Measurements from ENCODE around the gene FGFR2.
"Not testable (repeated sequence)": the region's sequence is repeated elsewhere in the genome, so short reads cannot be mapped to it uniquely, and the experiment has no call there.

The FGFR2 gene

GRCh38 chr10:121520526-121520925 is 77.7 kb downstream of the FGFR2 start:
- not testable (repeated sequence) for DNase-seq

GRCh38 chr10:121519901-121520493 is 78.2 kb downstream of the FGFR2 start:
- DNase-seq, result no peak

- DNase-seq, result no peak
Observed at GRCh38 chr10:121519411-121519810, 78.8 kb downstream of the FGFR2 start.

- DNase-seq, result no peak
Observed at GRCh38 chr10:121518333-121518732, 79.9 kb downstream of the FGFR2 start.

GRCh38 chr10:121516093-121516865 is 82.0 kb downstream of the FGFR2 start:
- DNase-seq, result no peak

- DNase-seq, result no peak
Observed at GRCh38 chr10:121514141-121514865, 83.9 kb downstream of the FGFR2 start.

GRCh38 chr10:121511943-121512342 is 86.3 kb downstream of the FGFR2 start:
- DNase-seq, result no peak

GRCh38 chr10:121511460-121511859 is 86.8 kb downstream of the FGFR2 start:
- DNase-seq, result no peak

- DNase-seq, result peak; percentile 15
Observed at GRCh38 chr10:121510201-121510771, 88.0 kb downstream of the FGFR2 start.

GRCh38 chr10:121509796-121510195 is 88.4 kb downstream of the FGFR2 start:
- DNase-seq, result no peak

- DNase-seq, result no peak
Observed at GRCh38 chr10:121509112-121509511, 89.1 kb downstream of the FGFR2 start.

GRCh38 chr10:121503587-121504051 is 94.6 kb downstream of the FGFR2 start:
- peak; percentile 44 for DNase-seq

- DNase-seq, result no peak
Observed at GRCh38 chr10:121501796-121502195, 96.4 kb downstream of the FGFR2 start.

- peak; percentile 67 for DNase-seq
Observed at GRCh38 chr10:121500701-121501332, 97.4 kb downstream of the FGFR2 start.

GRCh38 chr10:121497513-121498470 is 100.5 kb downstream of the FGFR2 start:
- no peak for DNase-seq

GRCh38 chr10:121495719-121496118 is 102.5 kb downstream of the FGFR2 start:
- no peak for DNase-seq

- DNase-seq, result no peak
Observed at GRCh38 chr10:121494296-121494695, 103.9 kb downstream of the FGFR2 start.

GRCh38 chr10:121493521-121493920 is 104.7 kb downstream of the FGFR2 start:
- DNase-seq, result no peak

- DNase-seq, result peak; percentile 12
Observed at GRCh38 chr10:121490871-121491519, 107.2 kb downstream of the FGFR2 start.

GRCh38 chr10:121485436-121486139 is 112.7 kb downstream of the FGFR2 start:
- DNase-seq, result no peak
